ENCODE data around the gene PSMC5.

PSMC5 gene

DNA sequence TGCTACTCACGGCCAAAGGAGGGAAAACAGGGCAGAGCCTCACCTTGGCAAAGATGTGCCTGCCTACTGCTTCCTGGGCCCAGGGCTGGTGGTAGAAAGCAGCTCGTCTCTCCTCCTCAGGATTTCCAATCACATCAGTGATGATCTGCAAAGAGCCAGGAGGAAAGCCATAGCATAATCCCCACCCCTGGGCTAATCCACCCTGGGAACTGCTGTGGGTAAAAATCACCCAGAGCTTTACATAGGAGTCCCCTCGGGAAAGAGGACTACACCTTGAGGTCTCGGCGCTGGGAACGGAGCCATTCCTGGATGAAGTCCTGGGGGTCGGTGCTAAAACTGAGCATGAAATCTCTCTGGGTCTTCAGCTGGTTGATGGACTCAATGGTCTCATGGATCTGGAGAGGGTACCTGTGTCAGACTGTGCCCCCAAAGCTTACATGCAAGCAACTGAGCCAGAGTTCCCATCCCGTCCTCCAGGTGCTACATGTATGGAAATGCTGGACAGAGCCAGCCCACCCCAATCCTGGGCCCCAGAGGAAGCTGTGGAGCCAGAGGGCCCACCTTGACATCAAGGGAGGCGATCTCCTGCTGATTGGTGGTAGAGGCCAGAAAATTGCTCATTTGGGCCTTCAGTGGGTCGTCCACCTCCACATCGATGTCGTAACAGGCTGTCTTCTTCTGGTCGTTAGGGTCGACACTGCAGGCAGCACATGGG, 6.0 kb downstream of the PSMC5 start:
- H3K36me3 ChIP-seq (ENCODE audit: control insufficient read depth, insufficient read depth, low read length) = peaks cover 63% of the 10 kb centered on the region
- TF ChIP-seq CTCF (IDR thresholded peaks at IDR 0.05; ENCODE audit: insufficient read depth, low read length, poor library complexity, severe bottlenecking) = no peak
- no peaks in the 10 kb centered on the region for H3K27me3 ChIP-seq (replicated peaks; ENCODE audit: control insufficient read depth, insufficient read depth, low read length)
- no peak overlapping the region for H3K4me3 ChIP-seq (replicated peaks; ENCODE audit: low read depth, low read length)
- no peak for DNase-seq (ENCODE audit: extremely low read depth, insufficient read length)

GRCh38 chr17:63833741-63834373, 6.6 kb downstream of the PSMC5 start:
- H3K4me3 ChIP-seq (replicated peaks; ENCODE audit: low read depth, low read length) = no peak overlapping the region
- peaks cover 63% of the 10 kb centered on the region for H3K36me3 ChIP-seq (ENCODE audit: control insufficient read depth, insufficient read depth, low read length)
- H3K27me3 ChIP-seq (replicated peaks; ENCODE audit: control insufficient read depth, insufficient read depth, low read length) = no peaks in the 10 kb centered on the region
- TF ChIP-seq CTCF (IDR thresholded peaks at IDR 0.05; ENCODE audit: insufficient read depth, low read length, poor library complexity, severe bottlenecking) = no peak
- no peak for DNase-seq (ENCODE audit: extremely low read depth, insufficient read length)

DNA sequence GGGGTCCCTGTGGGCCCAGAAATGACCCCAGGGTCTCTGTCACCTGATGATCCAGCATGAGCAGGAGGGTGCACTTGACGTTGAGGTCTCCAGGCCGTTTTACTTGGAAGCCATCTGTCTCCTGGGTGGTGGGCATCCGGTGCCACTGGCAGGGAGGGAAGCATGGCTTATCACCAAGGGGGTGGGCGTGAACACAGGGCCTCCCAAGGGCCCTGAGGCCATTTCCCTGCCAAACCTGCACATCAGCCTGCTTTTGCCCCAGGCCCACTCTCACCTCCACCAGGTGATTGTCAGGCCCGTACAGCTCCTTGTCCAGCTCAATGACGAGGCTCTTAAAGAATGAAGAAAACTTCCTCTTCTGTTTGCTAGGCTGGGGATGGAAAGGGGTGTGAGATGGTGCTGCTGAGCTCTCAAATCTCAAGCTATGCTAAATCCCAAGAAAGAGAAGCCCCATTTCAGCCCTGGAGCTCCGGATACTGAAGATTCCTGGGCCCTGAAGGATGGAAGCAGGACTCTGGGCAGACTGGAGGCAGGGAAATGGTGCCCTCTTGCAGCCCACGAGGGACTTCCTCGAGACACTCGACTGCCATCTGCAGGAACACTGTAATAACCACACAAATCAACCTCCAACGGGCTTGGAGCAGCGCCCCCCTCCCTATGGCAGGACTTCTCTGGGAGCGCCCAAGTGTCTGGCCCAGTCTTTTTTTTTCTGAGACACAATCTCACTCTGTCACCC, 7.4 kb downstream of the PSMC5 start:
- DNase-seq (ENCODE audit: extremely low read depth, insufficient read length) = no peak
- H3K27me3 ChIP-seq (replicated peaks; ENCODE audit: control insufficient read depth, insufficient read depth, low read length) = no peaks in the 10 kb centered on the region
- H3K36me3 ChIP-seq (ENCODE audit: control insufficient read depth, insufficient read depth, low read length) = peaks cover 59% of the 10 kb centered on the region
- H3K4me3 ChIP-seq (replicated peaks; ENCODE audit: low read depth, low read length) = no peak overlapping the region
- TF ChIP-seq CTCF (IDR thresholded peaks at IDR 0.05; ENCODE audit: insufficient read depth, low read length, poor library complexity, severe bottlenecking) = peak; percentile 53

DNA sequence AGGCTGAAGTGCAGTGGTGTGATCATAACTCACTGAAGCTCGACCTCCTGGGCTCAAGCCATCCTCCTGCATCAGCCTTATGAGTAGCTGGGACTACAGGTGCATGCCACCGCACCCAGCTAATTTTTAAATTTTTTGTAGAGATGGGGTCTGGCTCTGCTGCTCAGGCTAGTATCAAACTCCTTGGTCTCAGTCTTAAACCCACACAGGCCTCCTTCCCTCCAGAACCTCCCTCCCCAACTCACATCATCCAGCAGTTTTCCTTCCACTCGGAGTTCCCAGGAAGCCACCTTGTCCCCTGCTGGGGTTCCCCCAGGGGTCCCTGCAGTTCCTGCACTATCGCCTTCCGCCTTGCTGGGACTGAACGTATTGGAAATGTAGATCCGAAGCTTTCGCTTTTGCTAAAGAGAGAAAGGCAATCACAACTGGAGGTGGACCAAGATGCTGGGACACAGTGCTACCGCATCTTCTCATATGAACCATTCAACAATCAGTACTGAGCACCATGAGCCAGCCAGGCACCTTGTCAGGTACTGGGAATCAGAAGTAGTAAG, 8.0 kb downstream of the PSMC5 start:
- DNase-seq (ENCODE audit: extremely low read depth, insufficient read length) = no peak
- Histone ChIP-seq H3K4me3 (replicated peaks; ENCODE audit: low read depth, low read length) (no peak overlapping the region), H3K27me3 (replicated peaks; ENCODE audit: control insufficient read depth, insufficient read depth, low read length) (no peaks in the 10 kb centered on the region), H3K36me3 (ENCODE audit: control insufficient read depth, insufficient read depth, low read length) (peaks cover 53% of the 10 kb centered on the region)
- TF ChIP-seq CTCF (IDR thresholded peaks at IDR 0.05; ENCODE audit: insufficient read depth, low read length, poor library complexity, severe bottlenecking) = no peak

DNA sequence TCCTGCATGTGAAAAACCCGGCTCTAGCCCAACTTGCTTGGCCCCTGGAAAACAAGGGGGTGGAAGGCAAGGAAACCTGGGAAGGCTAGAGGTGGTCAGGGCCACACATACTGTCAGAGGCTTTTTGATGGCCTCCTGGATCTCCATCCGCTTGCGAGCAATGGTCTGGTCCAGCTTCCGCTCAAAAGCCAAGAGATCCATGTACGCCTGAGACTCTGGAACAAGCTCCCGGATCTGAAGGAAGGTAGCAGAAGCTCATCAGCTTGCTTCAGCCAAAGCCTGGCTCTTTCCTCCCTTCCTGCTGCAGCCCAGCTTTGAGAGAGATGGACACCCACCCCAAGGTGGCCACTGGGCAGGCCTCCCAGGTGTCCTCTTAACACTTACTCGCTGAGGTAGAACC, 9.6 kb downstream of the PSMC5 start:
- TF ChIP-seq CTCF (IDR thresholded peaks at IDR 0.05; ENCODE audit: insufficient read depth, low read length, poor library complexity, severe bottlenecking) = no peak
- Histone ChIP-seq H3K36me3 (ENCODE audit: control insufficient read depth, insufficient read depth, low read length) (peaks cover 39% of the 10 kb centered on the region), H3K27me3 (replicated peaks; ENCODE audit: control insufficient read depth, insufficient read depth, low read length) (no peaks in the 10 kb centered on the region), H3K4me3 (replicated peaks; ENCODE audit: low read depth, low read length) (no peak overlapping the region)
- no peak for DNase-seq (ENCODE audit: extremely low read depth, insufficient read length)
